ENCODE measurements around the gene CAP2.

The CAP2 gene

GRCh38 chr6:17477356-17477755, 84.0 kb downstream of the CAP2 start:
- no peak for DNase-seq

GRCh38 chr6:17478223-17478907, 85.0 kb downstream of the CAP2 start:
- no peak for DNase-seq

DNA sequence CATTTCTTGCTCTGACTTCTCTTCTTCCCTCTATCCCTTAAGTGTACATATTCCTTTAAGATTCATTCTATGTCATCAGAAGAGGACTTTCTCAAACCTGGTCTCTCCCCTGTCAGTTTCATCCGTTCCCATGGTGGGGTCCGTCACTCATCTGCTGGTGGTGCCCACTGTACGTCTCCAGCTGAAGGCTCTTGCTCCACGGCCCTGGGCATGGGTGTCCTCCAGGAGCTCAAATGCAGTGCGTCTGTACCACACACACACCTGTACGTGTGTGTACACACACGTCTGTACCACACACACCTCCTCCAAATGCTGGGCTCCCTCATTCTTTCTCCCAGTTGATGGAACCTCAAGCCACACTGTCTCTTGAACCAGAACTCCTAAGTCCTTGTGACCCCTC, 85.6 kb downstream of the CAP2 start:
- DNase-seq, result no peak

DNA sequence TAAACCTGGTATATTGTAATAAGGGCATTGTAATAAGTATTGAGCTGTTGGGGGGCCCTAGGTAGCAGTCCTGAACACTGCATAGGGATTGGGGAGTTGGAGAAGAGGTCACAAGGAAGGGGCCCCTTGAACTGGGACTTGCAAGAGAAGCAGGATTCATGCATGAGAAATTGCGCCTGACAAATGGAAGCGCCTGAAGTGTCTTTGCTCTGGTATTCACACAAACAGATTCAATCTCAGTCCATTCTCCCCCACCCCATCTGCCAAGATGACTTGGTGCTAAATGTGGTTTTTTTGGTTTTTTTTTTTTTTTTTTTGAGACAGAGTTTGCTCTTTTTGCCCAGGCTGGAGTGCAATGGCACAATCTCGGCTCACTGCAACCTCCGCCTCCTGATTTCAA, 87.1 kb downstream of the CAP2 start:
- no peak for DNase-seq

GRCh38 chr6:17482711-17483110, 89.3 kb downstream of the CAP2 start:
- DNase-seq, result no peak

- DNase-seq, result no peak
These were observed 90.1 kb downstream of the CAP2 start for GRCh38 chr6:17483391-17484016.

DNA sequence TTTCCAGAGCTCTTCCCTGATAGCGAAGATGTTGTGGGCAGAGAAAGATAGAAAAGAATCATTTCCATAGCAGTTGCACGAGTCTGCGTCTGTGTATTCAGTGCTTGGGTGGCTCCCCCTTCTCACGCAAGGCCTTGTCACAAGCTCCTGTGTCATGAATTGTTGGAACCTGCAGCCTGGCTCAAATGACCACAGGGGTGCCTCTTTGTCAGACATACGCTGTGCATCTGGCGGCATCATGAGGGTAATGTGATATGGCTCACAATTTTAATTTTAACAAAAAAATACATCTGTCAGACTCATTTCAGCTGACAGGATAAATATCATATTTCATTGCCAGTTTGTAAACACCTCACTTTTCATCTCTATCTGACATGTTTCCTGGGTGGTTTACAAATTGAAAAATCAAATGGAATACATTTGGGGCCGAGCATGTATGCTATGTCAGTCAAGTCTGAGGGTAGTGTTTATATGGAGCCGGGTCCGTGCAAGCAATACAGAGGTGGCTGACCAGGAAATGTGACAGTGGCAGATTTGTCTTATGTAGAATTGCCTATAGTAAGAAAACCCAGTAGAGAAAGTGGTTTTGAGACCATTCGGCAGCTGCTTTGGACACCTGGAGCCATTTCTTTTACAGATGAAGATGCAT, 90.9 kb downstream of the CAP2 start:
- DNase-seq, result no peak

DNA sequence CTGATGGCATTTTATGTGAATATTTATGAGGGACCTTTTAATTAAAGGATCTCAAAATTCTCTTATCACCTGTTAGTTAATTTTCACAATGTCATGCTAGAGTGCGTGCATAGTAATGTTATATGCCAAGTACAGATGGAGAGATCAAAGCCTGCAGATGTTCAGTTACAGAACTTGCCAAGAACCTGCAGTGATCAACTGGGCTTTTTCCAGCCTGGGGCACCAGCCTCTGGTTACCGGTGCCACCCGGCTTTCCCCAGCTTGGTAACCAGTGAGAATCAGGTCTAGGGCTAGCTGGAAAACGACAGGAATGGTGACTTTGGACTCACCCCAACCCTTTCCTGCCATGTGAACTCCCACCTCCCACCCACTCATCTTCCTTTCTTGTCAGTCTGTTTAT, 91.8 kb downstream of the CAP2 start:
- no peak for DNase-seq

GRCh38 chr6:17485946-17486345, 92.6 kb downstream of the CAP2 start:
- DNase-seq, result no peak

DNA sequence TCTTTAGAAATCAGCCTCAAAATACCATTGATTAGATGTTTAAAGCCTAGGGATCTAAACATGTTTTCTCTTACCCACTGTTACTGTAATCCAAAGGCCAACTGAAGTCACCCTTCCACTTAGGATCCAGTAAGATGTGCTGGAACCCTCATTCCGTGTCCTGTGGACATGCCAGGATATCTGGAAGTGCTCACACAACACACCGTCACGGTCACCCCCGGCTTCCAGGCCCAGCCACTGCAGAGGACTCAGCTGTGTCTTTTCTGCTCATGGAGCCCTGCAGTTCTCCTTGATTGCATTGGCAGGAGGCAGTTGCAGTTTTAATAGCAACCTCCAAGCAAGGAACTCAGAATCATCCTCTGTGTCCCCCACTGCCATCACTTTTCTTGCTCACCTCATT, 93.3 kb downstream of the CAP2 start:
- no peak for DNase-seq

- no peak for DNase-seq
These were observed 97.3 kb downstream of the CAP2 start for GRCh38 chr6:17490724-17491123.

GRCh38 chr6:17491416-17492142, 98.2 kb downstream of the CAP2 start:
- DNase-seq, result peak; percentile 3

- peak; percentile 8 for DNase-seq
These were observed 99.0 kb downstream of the CAP2 start for GRCh38 chr6:17492350-17492749.

- DNase-seq, result peak; percentile 54
These were observed 99.9 kb downstream of the CAP2 start for GRCh38 chr6:17493286-17493685.

DNA sequence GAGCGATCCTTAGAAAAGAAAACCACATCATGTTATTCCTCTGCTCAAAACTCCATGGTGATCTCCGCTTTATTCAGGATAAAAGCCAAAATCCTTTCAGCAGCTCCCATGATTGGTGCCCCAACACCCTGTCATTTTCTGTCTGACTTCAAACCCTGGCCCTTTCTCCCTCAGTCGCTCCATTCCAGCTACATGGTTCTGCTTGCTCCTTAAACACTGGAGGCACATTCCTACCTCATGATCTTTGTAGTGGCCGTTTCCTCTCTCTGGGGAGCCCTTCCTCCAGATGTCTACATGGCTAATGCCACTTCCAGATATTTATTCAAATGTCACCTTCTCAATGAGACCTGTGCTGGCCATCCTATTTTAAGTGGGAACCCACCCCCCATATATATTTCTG, 100.8 kb downstream of the CAP2 start:
- no peak for DNase-seq

GRCh38 chr6:17494919-17495318, 101.5 kb downstream of the CAP2 start:
- DNase-seq, result no peak

DNA sequence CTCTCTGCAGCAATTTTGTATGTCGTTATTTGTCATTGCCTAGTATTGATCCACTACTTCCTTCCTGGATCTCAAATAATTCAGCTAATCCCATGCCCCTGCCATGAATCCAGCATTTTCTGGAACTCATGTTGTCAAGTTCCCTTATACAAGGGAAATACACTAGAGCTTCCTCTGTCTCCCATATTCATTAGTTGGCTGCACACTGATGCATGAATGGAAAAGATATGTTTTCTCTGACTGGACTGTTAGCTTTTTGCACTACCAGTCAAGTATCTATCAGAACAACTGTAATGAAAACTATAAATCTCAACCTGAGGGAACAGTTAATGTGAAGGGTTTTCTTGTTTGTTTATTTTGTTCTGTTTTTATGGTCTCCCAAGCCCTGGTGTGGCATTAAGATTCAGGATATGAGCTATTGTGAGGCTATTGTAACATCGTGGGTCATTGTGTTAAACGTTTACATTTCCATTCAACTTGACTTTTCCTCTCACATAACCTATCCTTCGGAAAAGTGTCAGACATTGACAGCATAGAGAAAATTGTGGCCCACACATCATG, 104.2 kb downstream of the CAP2 start:
- DNase-seq, result no peak

DNA sequence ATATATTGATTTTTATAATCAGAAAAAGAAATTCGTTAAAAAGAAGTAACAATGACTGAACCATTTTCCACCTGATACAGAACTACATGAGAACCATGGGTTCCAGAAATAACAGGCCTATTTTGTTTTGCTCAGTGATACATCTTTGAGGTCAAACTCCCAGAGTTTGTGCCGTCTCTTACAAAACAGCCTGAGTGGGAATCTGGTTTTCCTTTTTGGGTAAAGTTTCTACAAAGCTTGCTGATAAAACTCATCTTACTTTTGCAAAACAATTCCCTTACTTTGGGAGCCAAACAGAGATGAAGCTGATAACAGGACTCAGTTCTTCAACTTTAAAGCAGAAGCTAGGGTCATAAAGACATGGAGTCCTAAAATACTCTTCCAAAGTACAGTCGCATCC, 108.0 kb downstream of the CAP2 start:
- DNase-seq, result no peak

DNA sequence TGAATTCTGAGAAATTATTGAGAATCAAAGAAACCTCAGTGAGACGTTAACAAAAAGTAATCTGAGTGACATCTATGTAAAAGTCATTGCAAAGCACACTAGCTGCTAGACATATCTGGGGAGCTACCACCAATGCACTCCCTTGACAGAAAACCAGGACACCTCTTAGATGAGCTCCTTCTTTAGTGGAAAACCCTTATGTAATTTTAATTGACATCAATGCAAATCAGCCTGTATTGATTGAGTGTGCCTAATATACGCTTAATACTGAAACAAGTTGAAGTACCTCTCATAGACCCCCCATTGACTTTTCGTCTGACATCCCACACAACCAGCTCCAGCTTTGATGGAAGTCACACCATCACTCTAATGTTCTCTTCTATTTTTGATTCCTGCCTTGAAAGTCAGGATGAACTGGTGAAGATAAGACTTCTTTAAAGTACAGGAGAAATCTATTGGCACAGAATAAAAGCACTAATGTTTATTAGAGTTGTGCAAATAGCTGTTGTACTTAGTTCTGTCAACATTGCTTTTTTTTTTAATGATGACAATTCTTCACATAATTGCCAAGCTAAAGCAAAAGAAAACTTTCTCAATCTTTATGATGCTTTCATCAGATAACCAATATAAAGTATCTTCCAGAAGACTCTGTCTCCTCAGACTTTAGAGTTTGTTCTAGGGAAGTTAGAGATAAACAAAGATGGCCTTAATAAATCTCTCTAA, 108.7 kb downstream of the CAP2 start:
- no peak for DNase-seq

DNA sequence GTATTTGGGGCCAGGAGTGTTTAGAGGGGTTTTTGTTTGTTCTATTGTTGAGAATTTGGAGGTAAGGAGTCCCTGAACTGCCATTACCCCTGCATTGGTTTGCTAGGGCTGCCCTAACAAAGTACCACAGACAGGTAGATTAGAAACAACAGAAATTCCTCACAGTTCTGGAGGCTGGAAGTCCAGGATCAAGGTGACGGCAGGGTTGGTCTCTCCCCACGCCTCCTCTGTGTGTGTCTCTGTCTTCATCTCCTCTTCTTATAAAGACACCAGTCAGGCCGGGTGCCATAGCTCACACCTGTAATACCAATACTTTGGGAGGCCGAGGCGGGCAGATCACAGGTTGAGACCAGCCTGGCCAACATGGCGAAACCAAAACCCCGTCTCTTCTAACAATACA, 109.7 kb downstream of the CAP2 start:
- DNase-seq, result no peak

DNA sequence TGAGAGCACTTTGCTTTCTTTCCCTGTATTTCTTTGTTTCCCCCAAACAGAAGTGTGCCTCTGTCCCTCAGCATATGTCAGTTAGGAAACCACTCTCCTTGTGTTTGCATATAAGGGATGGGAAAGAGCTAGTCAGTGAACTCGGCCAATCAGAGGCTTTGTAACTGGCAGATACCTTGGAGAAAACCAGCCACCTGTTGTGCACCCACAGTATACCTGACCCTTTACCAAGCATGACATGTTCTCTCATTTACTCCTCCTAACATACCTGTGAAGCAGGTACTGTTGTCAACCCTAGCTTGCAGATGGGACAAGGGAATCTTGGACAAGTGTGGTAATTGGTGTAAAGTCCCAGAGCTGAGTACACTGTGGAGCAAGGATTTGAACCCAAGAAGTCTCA, 110.6 kb downstream of the CAP2 start:
- DNase-seq, result no peak

- DNase-seq, result peak; percentile 17
These were observed 111.7 kb downstream of the CAP2 start for GRCh38 chr6:17505062-17505476.
